Esophagus squamous epithelium (tissue), 4 donors: Measurements from ENCODE around the gene AUTS2.

ENCODE experiments used
- POLR2A ChIP-seq, 4 donors: fragments of 450-650 bp; IDR thresholded peaks; one replicate each; pipeline ENCODE4 v1.6.1; 2017; ENCODE audit warnings: antibody characterized with exemption in 4 of 4, mild to moderate bottlenecking in 4 of 4, moderate library complexity in 3 of 4
- TF ChIP-seq, protein P1 (sequence below), 6 experiments: fragments of 450-650 bp in 4 of 6; fragments of 200-600 bp in 2 of 6; sonication (generic) in 2 of 6; IDR thresholded peaks; one replicate each; pipeline ENCODE4 v1.5.1; 2016 to 2019; ENCODE audit warnings: antibody characterized with exemption in 6 of 6, mild to moderate bottlenecking in 4 of 6, moderate library complexity in 4 of 6

DNA sequence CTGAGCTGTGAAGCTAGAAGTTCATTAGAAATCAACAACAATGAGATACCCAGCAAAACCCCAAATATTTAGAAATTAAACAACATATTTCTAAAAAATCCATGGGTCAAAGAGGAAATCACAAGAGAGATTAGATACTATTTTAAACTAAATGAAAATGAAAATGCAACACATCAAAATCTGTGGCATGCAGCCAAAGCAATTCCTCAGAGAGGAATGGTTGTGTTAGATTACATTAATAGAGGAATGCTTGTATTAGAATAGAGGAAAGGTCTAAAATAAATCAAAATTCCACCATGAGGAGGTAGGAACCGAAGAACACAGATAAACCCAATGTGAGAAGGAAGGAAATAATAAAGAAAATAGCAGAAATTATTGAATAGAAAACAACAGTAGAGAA lies 891.5 kb downstream of the AUTS2 start:
- TF ChIP-seq POLR2A (IDR thresholded peaks at IDR 0.05) = no peak
- TF ChIP-seq, protein P1, sequence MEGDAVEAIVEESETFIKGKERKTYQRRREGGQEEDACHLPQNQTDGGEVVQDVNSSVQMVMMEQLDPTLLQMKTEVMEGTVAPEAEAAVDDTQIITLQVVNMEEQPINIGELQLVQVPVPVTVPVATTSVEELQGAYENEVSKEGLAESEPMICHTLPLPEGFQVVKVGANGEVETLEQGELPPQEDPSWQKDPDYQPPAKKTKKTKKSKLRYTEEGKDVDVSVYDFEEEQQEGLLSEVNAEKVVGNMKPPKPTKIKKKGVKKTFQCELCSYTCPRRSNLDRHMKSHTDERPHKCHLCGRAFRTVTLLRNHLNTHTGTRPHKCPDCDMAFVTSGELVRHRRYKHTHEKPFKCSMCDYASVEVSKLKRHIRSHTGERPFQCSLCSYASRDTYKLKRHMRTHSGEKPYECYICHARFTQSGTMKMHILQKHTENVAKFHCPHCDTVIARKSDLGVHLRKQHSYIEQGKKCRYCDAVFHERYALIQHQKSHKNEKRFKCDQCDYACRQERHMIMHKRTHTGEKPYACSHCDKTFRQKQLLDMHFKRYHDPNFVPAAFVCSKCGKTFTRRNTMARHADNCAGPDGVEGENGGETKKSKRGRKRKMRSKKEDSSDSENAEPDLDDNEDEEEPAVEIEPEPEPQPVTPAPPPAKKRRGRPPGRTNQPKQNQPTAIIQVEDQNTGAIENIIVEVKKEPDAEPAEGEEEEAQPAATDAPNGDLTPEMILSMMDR (IDR thresholded peaks at IDR 0.05) = no peak
